H1 (cell line): ENCODE measurements around the gene IL32. TPM values are rescaled to one million over a fixed set of nuclear protein-coding genes. Genes with fewer than 3 reads are reported as not detected.

ENCODE experiments used
- CTCF ChIA-PET: fragments of 300-600 bp; sonication (Branson Sonifier 250); formaldehyde crosslinking; loops from one replicate; lab custom pipeline; 2021; ENCODE audit not compliant: partially characterized antibody; lab: Charles Lee
- POLR2A ChIA-PET: fragments of 300-600 bp; sonication (Branson Sonifier 250); formaldehyde crosslinking; loops from one replicate; lab custom pipeline; 2021; ENCODE audit warnings: inconsistent platforms; ENCODE audit not compliant: partially characterized antibody; lab: Charles Lee
- DNase-seq, 2 experiments: peaks; one replicate each; pipeline versions ENCODE4 v3.0.0 to v3.0.0-alpha.2; 2010 to 2022; ENCODE audit warnings: low spot score in 2 of 2, low read depth in 1 of 2, mixed read lengths in 1 of 2
- FAIRE-seq: peaks from 2 replicates; lab custom pipeline; 2011; peaks lifted over from hg19 to GRCh38; lab: Jason Lieb, UNC
- H2AFZ ChIP-seq: 2 replicates; pipeline ENCODE4 v1.8.1; 2012; ENCODE audit warnings: low read length, inconsistent platforms
- H2AK5ac ChIP-seq: 2 replicates; pipeline ENCODE4 v1.6.1; 2013; ENCODE audit warnings: low read depth, low read length
- H2BK120ac ChIP-seq: replicated peaks from 2 replicates; pipeline ENCODE3; 2013; ENCODE audit warnings: low read depth, low read length, inconsistent platforms
- H2BK12ac ChIP-seq: 2 replicates; pipeline ENCODE4 v1.6.1; 2013; ENCODE audit warnings: low read depth, low read length
- H2BK15ac ChIP-seq: 2 replicates; pipeline ENCODE4 v1.6.1; 2013; ENCODE audit warnings: low read length
- H2BK20ac ChIP-seq: 2 replicates; pipeline ENCODE4 v1.6.1; 2013; ENCODE audit warnings: low read length
- H2BK5ac ChIP-seq: 2 replicates; pipeline ENCODE4 v1.6.1; 2013; ENCODE audit warnings: low read depth, low read length
- H3K14ac ChIP-seq: 2 replicates; pipeline ENCODE4 v1.6.1; 2013; ENCODE audit warnings: inconsistent platforms; ENCODE audit not compliant: insufficient read length
- H3K18ac ChIP-seq: 2 replicates; pipeline ENCODE4 v1.6.1; 2013; ENCODE audit warnings: low read length; ENCODE audit errors: extremely low read depth
- H3K23ac ChIP-seq: 2 replicates; pipeline ENCODE4 v1.6.1; 2013; ENCODE audit warnings: inconsistent platforms; ENCODE audit not compliant: insufficient read length
- H3K23me2 ChIP-seq: 2 replicates; pipeline ENCODE4 v1.6.1; 2013; ENCODE audit warnings: low read depth, low read length
- H3K27ac ChIP-seq: 2 replicates; pipeline ENCODE4 v1.6.1; 2011; ENCODE audit warnings: low read depth, low read length, inconsistent platforms
- H3K27me3 ChIP-seq, 4 experiments: replicated peaks in 1 of 4; 1 replicate in 1 of 4; 2 replicates in 3 of 4; pipeline versions ENCODE4 v1.6.1 to v1.8.1; 2011 to 2013; ENCODE audit warnings: low read length in 3 of 4, mild to moderate bottlenecking in 3 of 4, inconsistent platforms in 2 of 4, mixed read lengths in 2 of 4, moderate library complexity in 1 of 4; ENCODE audit not compliant: control insufficient read depth in 3 of 4, insufficient read depth in 3 of 4; ENCODE audit errors: extremely low read depth in 1 of 4
- H3K36me3 ChIP-seq, 4 experiments: 2 replicates each; pipeline versions ENCODE4 v1.6.1 to v1.8.1; 2011 to 2013; ENCODE audit warnings: mild to moderate bottlenecking in 4 of 4, low read length in 3 of 4, moderate library complexity in 2 of 4, control low read depth in 1 of 4, inconsistent platforms in 1 of 4; ENCODE audit not compliant: insufficient read depth in 4 of 4, control insufficient read depth in 2 of 4
- H3K4ac ChIP-seq: replicated peaks from 2 replicates; pipeline ENCODE3; 2013; ENCODE audit warnings: low read length, low read depth, mixed read lengths, inconsistent platforms; ENCODE audit not compliant: insufficient read length
- H3K4me1 ChIP-seq, 4 experiments: replicated peaks in 1 of 4; 1 replicate in 1 of 4; 2 replicates in 3 of 4; pipeline versions ENCODE4 v1.6.1 to v1.8.1; 2011 to 2013; ENCODE audit warnings: low read length in 3 of 4, inconsistent platforms in 2 of 4, mixed read lengths in 1 of 4; ENCODE audit not compliant: insufficient read depth in 4 of 4, control insufficient read depth in 3 of 4
- H3K4me2 ChIP-seq, 2 experiments: 2 replicates each; pipeline versions ENCODE4 v1.6.1 to v1.8.1; 2011 to 2013; ENCODE audit warnings: low read depth in 2 of 2, low read length in 2 of 2, control low read depth in 1 of 2, inconsistent platforms in 1 of 2, mild to moderate bottlenecking in 1 of 2; ENCODE audit not compliant: insufficient read depth in 1 of 2
- H3K4me3 ChIP-seq, 4 experiments: fragments of 200-600, 300-600 bp in 1 of 4; sonication (generic), shearing (Covaris generic), sonication (Bioruptor Twin) in 1 of 4; 2 replicates each; pipeline versions ENCODE4 v1.5.1 to v1.8.1; 2011 to 2016; ENCODE audit warnings: low read length in 4 of 4, low read depth in 3 of 4, control low read depth in 2 of 4, inconsistent platforms in 2 of 4, mild to moderate bottlenecking in 2 of 4, mixed read lengths in 1 of 4, moderate library complexity in 1 of 4; ENCODE audit not compliant: insufficient read depth in 2 of 4; ENCODE audit errors: extremely low read depth in 1 of 4
- H3K56ac ChIP-seq: replicated peaks from 2 replicates; pipeline ENCODE3; 2013; ENCODE audit warnings: low read depth, mild to moderate bottlenecking, mixed read lengths, low read length, inconsistent platforms; ENCODE audit not compliant: insufficient read length
- H3K79me1 ChIP-seq: 2 replicates; pipeline ENCODE4 v1.6.1; 2013; ENCODE audit warnings: low read depth, low read length, control low read depth
- H3K79me2 ChIP-seq, 2 experiments: 2 replicates each; pipeline versions ENCODE4 v1.6.1 to v1.8.1; 2012 to 2013; ENCODE audit warnings: low read length in 2 of 2, mild to moderate bottlenecking in 2 of 2, inconsistent platforms in 1 of 2; ENCODE audit not compliant: insufficient read depth in 2 of 2, control insufficient read depth in 1 of 2
- H3K9ac ChIP-seq, 4 experiments: replicated peaks in 1 of 4; 1 replicate in 1 of 4; 2 replicates in 3 of 4; pipeline versions ENCODE4 v1.6.1 to v1.8.1; 2011 to 2013; ENCODE audit warnings: low read depth in 3 of 4, low read length in 3 of 4, control low read depth in 2 of 4, mild to moderate bottlenecking in 2 of 4, moderate library complexity in 2 of 4, inconsistent platforms in 1 of 4; ENCODE audit errors: extremely low read depth in 1 of 4
- H3K9me3 ChIP-seq, 2 experiments: 2 replicates each; pipeline versions ENCODE4 v1.6.1 to v1.8.1; 2012 to 2013; ENCODE audit warnings: mild to moderate bottlenecking in 2 of 2, moderate library complexity in 2 of 2, control low read depth in 1 of 2, inconsistent platforms in 1 of 2, low read depth in 1 of 2, low read length in 1 of 2, mixed read lengths in 1 of 2; ENCODE audit not compliant: insufficient read depth in 2 of 2
- H4K20me1 ChIP-seq, 2 experiments: replicated peaks in 1 of 2; 2 replicates each; pipeline versions ENCODE3 to v1.8.1; 2011 to 2013; ENCODE audit warnings: inconsistent platforms in 2 of 2, low read length in 2 of 2, mild to moderate bottlenecking in 1 of 2; ENCODE audit not compliant: insufficient read depth in 2 of 2, control insufficient read depth in 1 of 2
- H4K5ac ChIP-seq: 2 replicates; pipeline ENCODE4 v1.6.1; 2013; ENCODE audit warnings: low read length, low read depth, mixed read lengths, inconsistent platforms; ENCODE audit not compliant: insufficient read length
- H4K8ac ChIP-seq: 2 replicates; pipeline ENCODE4 v1.8.0; 2013; ENCODE audit warnings: mild to moderate bottlenecking, moderate library complexity, low read length, inconsistent platforms; ENCODE audit not compliant: insufficient read depth; ENCODE audit errors: extremely low read depth
- H4K91ac ChIP-seq: replicated peaks from 2 replicates; pipeline ENCODE3; 2013; ENCODE audit warnings: low read length, mixed read lengths, inconsistent platforms; ENCODE audit not compliant: insufficient read length
- ASH2L ChIP-seq: fragments of 200-600, 300-600 bp; sonication (generic); IDR thresholded peaks from one replicate; pipeline ENCODE4 v1.7.1; 2017; ENCODE audit warnings: low read length
- JUN ChIP-seq: IDR thresholded peaks from 2 replicates; pipeline ENCODE4 v1.6.1; 2011; ENCODE audit warnings: low read depth, mild to moderate bottlenecking, improper control_type of control experiment, low read length
- RBBP5 ChIP-seq: IDR thresholded peaks from 2 replicates; pipeline ENCODE4 v1.7.1; 2012; ENCODE audit warnings: low read depth, mild to moderate bottlenecking, inconsistent platforms, low read length, moderate library complexity, borderline replicate concordance
- RXRA ChIP-seq: IDR thresholded peaks from 2 replicates; pipeline ENCODE4 v1.6.1; 2011; ENCODE audit warnings: low read depth, mild to moderate bottlenecking, low read length, moderate library complexity; ENCODE audit not compliant: insufficient read depth
- SIN3A ChIP-seq, 2 experiments: IDR thresholded peaks in 1 of 2; conservative IDR thresholded peaks in 1 of 2; 2 replicates each; pipeline ENCODE4 v1.6.1; 2011 to 2012; ENCODE audit warnings: low read length in 2 of 2, improper control_type of control experiment in 1 of 2, low read depth in 1 of 2, mild to moderate bottlenecking in 1 of 2
- SP2 ChIP-seq: IDR thresholded peaks from 2 replicates; pipeline ENCODE4 v1.6.1; 2012; ENCODE audit warnings: mild to moderate bottlenecking, low read length, inconsistent platforms
- SP4 ChIP-seq: IDR thresholded peaks from 2 replicates; pipeline ENCODE4 v1.6.1; 2012; ENCODE audit warnings: low read length, inconsistent platforms
- SUZ12 ChIP-seq: fragments of 200-600 bp; sonication (generic); IDR thresholded peaks from 2 replicates; pipeline ENCODE4 v1.6.1; 2012; ENCODE audit warnings: mild to moderate bottlenecking, inconsistent platforms, low read length, moderate library complexity, mixed read lengths
- TAF1 ChIP-seq: IDR thresholded peaks from 2 replicates; pipeline ENCODE4 v1.6.1; 2011; ENCODE audit warnings: mild to moderate bottlenecking, low read depth, low read length
- YY1 ChIP-seq: IDR thresholded peaks from 2 replicates; pipeline ENCODE4 v1.6.1; 2011; ENCODE audit warnings: low read depth, mild to moderate bottlenecking, low read length
- ZNF274 ChIP-seq: IDR thresholded peaks from 2 replicates; pipeline ENCODE4 v1.7.0; 2012; ENCODE audit warnings: low read length, borderline replicate concordance; ENCODE audit errors: extremely low read depth
- WGBS, 2 experiments: shearing (Covaris generic) in 1 of 2; methylation state at CpG; one replicate each; pipeline versions ENCODE4 v1.1.6 to v1.1.7; 2013 to 2015; ENCODE audit warnings: low lambda C conversion rate in 2 of 2, mixed read lengths in 2 of 2, inconsistent platforms in 1 of 2, low coverage in 1 of 2, missing lambda C conversion rate in 1 of 2; ENCODE audit not compliant: insufficient replicate concordance in 2 of 2, insufficient coverage in 1 of 2, insufficient read length in 1 of 2; ENCODE audit errors: extremely low coverage in 1 of 2, missing lambda C conversion rate in 1 of 2; 5-methylcytosine and 5-hydroxymethylcytosine counted together
- polyA plus RNA-seq, 7 experiments: library from polyadenylated mRNA; depleted of rRNA in 3 of 7; stranded (reverse) in 5 of 7; unstranded in 2 of 7; fragments of >200 nt in 5 of 7; fragments of 200-250 nt in 2 of 7; gene quantifications; 1 replicate in 5 of 7; 2 replicates in 1 of 7; 4 replicates in 1 of 7; pipeline versions ENCODE4 v1.2.1 to v1.2.3, GENCODE V29; 2011 to 2013; ENCODE audit warnings: missing spikeins in 2 of 7, mixed read lengths in 2 of 7
- total RNA-seq: library from RNA; stranded (reverse); fragmentation: NEBNext Ultra II Directional; extraction: Animal tissue kit (Norgen Biotek cat#: 25700); gene quantifications from 2 replicates; pipeline ENCODE4 v1.2.1, GENCODE V29; 2021
- TF ChIP-seq, protein P1 (sequence below): IDR thresholded peaks from 2 replicates; pipeline ENCODE4 v1.6.1; 2012; ENCODE audit warnings: inconsistent platforms

Gene IL32
- total and polyA plus RNA-seq, 2 of the 8 experiments (the other 6 are each of a cell fraction or from before 2014, with no cell fraction given): 2.7 to 5.0 TPM

DNA sequence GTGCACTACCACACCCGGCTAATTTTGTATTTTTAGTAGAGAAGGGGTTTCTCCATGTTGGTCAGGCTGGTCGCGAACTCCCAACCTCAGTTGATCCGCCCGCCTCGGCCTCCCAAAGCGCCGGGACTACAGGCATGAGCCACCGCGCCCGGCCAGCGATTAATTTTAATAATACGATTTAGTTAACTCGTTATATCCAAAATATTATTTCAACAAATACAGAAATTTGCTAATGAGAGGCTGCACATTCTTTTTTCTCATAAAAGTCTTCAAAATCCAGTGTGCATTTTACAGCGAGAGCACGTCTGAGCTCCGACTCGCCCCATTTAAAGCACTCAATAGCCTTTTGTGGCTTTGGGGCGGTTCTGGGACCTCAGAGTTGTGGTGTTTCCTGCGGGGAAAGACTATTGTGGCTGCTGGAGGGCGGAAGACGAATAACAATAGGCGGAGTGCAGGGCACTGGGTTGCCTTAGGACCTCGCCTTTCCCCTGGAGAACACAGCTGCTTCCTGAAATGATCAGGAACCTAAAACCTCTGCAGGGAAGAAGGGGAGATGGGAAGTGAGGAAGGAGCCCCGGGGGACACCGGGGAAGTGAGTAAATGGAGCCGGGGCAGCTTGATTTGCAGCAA lies 36.5 kb downstream of the IL32 start:
- FAIRE-seq (no peak), DNase-seq (peak in 1 of 2 experiments; percentile 61)
- Histone ChIP-seq H3K27ac (no peak overlapping the region), H4K91ac (peak overlapping the region; percentile 18), H3K4me3 (peak overlapping the region in 2 of 4 experiments; percentile 19 to 30; a peak in 4 of 8 replicates), H4K8ac (peak overlapping the region; percentile 74; the same call in 1 of the 2 replicates), H3K4me1 (peaks cover 10 to 23% (median 15%) of the 10 kb centered on the region in 4 experiments), H3K23ac (no peak overlapping the region), H2AFZ (no peak overlapping the region), H2BK20ac (no peak overlapping the region), H4K20me1 (no peaks in the 10 kb centered on the region), H4K5ac (no peak overlapping the region), H3K14ac (no peak overlapping the region), H3K18ac (no peak overlapping the region), H2BK12ac (no peak overlapping the region), H3K9ac (no peak overlapping the region), H3K4me2 (peak overlapping the region; percentile 36 to 82; a peak in 3 of 4 replicates), H2BK5ac (no peak overlapping the region; the same call in 1 of the 2 replicates), H3K56ac (peak overlapping the region; percentile 36), H2BK15ac (no peak overlapping the region), H3K9me3 (no peaks in the 10 kb centered on the region), H3K23me2 (peaks cover 18% of the 10 kb centered on the region), H3K36me3 (peaks cover 0 to 5% (median 0%) of the 10 kb centered on the region in 4 experiments; a peak in 1 of 8 replicates), H3K27me3 (no peaks in the 10 kb centered on the region), H3K4ac (no peak overlapping the region), H2BK120ac (no peak overlapping the region), H3K79me1 (no peaks in the 10 kb centered on the region), H2AK5ac (no peak overlapping the region), H3K79me2 (peaks cover 6 to 20% of the 10 kb centered on the region in 2 experiments; a peak in 3 of 4 replicates)
- WGBS, 2 experiments: 29% methylated on average over 27 of the region's 27 CpGs; no CpG with 5 or more reads in 1 of the 2 experiments
- CTCF ChIA-PET: interaction anchor here (0.7 to 36.8 kb wide), 13 partner anchors 9 to 90 kb away, joined by 3 to 619 read pairs (median 4); partner anchors contain the start of genes IL32, ZNF205 and ZNF213
- POLR2A ChIA-PET: interaction anchor here (0.8 to 15.4 kb wide), 22 partner anchors 8 to 946 kb away, joined by 3 to 169 read pairs (median 4); partner anchors contain the start of genes CLDN6, HCFC1R1, IL32 and THOC6
- no peak for TF ChIP-seq SP4
- peak; percentile 51 for TF ChIP-seq ASH2L
- no peak for TF ChIP-seq SUZ12
- TF ChIP-seq YY1: 0 out of 2 replicates have a peak, but pooled peaks have one; percentile 6
- TF ChIP-seq TAF1: 0 out of 2 replicates have a peak, but pooled peaks have one; percentile 7
- no peak for TF ChIP-seq RBBP5
- TF ChIP-seq RXRA: 0 out of 2 replicates have a peak, but pooled peaks have one; percentile 3
- TF ChIP-seq SIN3A (conservative IDR thresholded peaks at IDR 0.05 in 1 of 2, IDR thresholded peaks at IDR 0.05 in 1 of 2; ENCODE audit: low read depth in 1 of 2, low read length in 2 of 2): no peak
- TF ChIP-seq ZNF274: no peak
- TF ChIP-seq, protein P1, sequence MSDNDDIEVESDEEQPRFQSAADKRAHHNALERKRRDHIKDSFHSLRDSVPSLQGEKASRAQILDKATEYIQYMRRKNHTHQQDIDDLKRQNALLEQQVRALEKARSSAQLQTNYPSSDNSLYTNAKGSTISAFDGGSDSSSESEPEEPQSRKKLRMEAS: no peak
- TF ChIP-seq JUN: no peak
- TF ChIP-seq SP2: no peak
